ENCODE measurements around the gene FGF4.

The FGF4 gene

DNA sequence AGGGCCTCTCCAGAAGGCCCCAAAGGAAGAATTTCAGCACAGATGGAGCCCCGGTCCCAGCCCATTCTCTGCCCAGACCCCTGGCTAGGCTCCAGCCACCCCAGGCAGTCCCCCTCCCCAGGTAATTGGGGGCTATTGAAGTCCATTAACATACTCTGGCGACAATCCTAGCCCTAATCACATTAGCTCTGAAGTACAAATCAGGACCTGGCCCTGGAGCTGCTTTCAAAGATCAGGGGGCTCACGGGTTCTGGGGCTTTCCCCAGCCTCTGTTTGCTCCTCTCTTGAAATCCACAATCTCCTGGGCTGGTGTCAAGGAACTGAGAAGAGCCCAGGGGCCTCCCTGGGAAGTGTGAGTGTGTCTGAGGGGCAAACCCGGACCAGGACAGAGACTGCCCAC lies 22.3 kb downstream of the FGF4 start:
- TF ChIP-seq, protein P1, sequence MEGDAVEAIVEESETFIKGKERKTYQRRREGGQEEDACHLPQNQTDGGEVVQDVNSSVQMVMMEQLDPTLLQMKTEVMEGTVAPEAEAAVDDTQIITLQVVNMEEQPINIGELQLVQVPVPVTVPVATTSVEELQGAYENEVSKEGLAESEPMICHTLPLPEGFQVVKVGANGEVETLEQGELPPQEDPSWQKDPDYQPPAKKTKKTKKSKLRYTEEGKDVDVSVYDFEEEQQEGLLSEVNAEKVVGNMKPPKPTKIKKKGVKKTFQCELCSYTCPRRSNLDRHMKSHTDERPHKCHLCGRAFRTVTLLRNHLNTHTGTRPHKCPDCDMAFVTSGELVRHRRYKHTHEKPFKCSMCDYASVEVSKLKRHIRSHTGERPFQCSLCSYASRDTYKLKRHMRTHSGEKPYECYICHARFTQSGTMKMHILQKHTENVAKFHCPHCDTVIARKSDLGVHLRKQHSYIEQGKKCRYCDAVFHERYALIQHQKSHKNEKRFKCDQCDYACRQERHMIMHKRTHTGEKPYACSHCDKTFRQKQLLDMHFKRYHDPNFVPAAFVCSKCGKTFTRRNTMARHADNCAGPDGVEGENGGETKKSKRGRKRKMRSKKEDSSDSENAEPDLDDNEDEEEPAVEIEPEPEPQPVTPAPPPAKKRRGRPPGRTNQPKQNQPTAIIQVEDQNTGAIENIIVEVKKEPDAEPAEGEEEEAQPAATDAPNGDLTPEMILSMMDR (IDR thresholded peaks at IDR 0.05; ENCODE audit: low read depth, low read length, missing control alignments): no peak
- no peak overlapping the region for H3K4me3 ChIP-seq (ENCODE audit: low read depth, low read length)
- DNase-seq (ENCODE audit: low read depth): no peak

DNA sequence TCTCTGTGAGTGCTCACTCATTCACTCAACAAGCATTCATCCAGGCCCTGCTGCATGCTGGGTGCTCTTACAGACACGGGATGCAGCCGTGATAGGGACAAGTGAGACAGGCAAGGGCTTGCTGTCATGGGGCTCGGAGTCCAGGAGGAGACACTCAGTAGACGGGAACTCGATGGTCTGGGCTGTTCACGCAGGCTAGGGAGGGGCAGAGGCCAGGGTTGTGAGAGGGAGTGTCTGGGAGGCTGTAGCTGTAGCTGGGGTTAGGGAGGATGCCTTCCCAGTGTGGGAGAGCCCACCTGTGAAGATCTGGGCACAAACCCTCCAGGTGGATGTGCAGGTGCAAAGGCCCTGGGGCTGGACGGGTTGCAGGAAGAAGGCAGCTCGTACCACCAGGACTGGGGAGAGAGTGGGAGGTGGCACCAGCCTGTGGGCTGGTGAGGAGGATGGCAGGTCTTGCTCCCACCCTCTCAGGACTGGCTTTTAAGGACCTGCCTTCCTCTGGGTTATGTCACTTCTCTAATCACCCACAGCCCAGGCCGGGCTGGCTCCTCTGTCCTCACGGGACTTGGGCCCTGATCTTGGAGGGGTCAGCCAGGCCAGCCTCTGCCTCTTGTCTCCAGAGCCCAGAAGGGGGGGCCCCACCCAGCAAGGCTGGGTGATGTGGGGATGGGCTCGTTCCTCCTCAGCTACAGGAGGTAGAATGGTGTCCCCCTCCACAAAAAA lies 24.1 kb downstream of the FGF4 start:
- TF ChIP-seq, protein P1 (IDR thresholded peaks at IDR 0.05; ENCODE audit: low read depth, low read length, missing control alignments): no peak
- H3K4me3 ChIP-seq (ENCODE audit: low read depth, low read length): no peak overlapping the region
- DNase-seq (ENCODE audit: low read depth): no peak

DNA sequence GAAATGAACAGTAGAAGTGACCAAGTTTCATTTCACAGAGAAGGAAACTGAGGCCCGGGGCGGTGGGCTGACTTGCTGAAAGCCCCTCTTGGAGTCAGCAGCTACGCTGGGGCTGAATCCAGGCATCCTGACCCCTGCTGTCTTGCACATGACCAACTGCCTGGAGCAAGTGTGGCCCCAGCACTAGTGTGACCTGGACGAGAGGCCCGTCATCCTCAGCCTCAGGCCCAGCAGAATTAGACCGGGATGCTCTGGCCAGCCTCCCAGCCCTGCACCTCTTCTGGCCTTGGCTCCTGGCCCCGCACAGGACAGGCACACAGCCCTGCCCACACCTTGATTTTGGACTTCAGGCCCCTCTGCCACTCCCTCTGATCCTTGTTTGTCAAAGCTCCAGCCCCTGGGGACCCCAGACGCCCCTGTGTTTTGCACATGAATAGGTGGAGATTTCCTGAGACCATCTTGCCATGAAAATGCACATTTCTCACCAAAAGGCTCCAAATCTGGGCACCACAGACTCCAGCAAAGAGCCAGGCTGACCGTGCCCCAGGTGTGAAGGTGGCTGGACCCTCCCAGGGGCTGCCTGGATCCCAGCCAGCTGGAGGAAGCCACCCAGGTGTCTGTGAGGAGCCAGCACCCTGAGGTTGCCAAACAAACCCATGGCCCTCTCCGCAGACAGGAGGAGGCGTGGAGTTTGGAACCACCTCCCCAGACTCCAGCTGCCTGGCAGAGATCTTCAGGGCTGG lies 24.9 kb downstream of the FGF4 start:
- H3K4me3 ChIP-seq (ENCODE audit: low read depth, low read length): no peak overlapping the region
- no peak for DNase-seq (ENCODE audit: low read depth)
- TF ChIP-seq, protein P1 (IDR thresholded peaks at IDR 0.05; ENCODE audit: low read depth, low read length, missing control alignments): no peak

DNA sequence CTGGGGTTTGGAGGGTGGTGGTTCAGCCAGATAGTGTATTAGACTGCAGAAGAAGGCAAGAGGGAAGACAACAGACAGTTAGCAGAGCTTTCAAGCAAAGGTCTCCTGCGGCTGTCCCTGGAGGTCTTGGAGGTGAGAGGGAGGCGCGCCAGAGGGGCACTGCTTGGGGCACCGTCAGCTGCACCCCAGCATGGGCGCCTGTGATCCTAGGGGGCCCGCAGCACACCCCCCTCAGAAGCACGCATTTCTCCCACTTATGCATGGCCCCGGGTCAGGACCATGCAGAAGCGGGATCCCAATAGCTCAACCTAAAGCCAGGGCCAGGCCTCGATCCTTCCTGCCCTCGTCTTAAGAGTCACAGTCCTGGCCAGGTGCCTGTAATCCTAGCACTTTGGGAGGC lies 26.5 kb downstream of the FGF4 start:
- no peak for DNase-seq (ENCODE audit: low read depth)
- no peak overlapping the region for H3K4me3 ChIP-seq (ENCODE audit: low read depth, low read length)
- TF ChIP-seq, protein P1 (IDR thresholded peaks at IDR 0.05; ENCODE audit: low read depth, low read length, missing control alignments): no peak

DNA sequence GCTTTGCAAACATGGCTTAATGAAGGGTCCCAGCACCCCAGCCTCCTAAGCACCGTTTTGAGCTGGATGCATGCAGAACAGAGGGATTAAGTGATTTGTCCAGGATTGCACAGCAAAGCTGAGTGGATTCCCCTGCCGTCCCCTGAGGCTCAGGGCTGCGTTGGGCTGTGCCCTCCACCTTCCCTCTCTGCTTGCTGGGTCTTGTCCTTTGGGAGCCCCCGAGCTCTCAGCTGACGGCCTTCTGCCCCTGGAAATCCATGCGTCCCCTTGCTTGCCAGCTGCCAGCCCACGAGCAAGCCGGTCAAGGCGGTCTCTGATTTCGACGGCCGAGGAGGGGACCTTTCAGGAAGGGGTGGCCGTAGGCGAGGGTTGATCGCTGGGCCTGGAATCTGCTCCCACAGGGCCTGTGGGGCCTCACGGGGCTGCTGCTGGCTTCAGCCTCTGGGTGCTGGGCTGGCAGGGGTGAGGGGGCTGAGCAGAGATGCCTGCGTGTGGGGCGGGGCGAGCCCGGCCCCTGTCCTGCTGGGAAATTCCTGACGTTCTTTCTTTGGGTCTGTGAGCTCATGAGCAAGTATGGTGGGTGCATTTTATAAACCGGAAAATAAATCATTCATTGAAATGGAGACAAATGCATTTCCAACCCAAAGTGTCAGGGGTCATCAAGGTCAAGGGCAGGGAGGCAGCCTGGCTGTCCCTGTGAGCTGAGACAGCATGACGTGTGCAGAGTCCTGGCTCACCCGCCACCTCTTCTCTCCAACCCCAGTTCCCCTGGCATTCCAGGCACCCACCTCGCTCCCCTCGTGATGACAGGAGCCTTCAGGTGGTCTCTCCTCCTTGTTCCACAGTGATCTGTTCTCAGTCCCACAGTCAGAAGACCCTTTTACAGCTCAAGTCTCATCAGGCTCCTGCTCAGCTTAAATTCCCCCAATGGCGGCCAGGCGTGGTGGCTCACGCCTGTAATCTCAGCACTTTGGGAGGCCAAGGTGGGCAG lies 28.1 kb downstream of the FGF4 start:
- no peak overlapping the region for H3K4me3 ChIP-seq (ENCODE audit: low read depth, low read length)
- DNase-seq (ENCODE audit: low read depth): no peak
- TF ChIP-seq, protein P1 (IDR thresholded peaks at IDR 0.05; ENCODE audit: low read depth, low read length, missing control alignments): no peak

DNA sequence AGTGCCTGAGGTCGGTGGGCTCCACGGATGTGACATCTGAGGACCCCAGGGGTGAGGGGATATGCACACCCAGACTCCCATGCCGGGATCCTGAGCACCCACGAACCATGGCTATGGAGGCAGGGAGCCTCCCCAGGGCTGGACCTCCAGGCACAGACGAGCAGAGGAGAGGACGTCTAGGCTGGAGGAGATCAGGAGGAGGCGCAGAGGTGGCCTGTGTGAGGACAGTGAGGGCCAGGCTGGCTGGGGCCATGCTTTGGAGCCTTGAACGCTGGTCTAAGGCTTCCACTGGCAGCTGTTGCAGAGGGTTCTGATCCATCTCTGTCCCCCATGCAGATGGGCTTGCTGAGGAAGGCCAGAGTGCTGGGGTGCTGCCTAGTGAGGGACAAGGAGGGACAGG lies 29.0 kb downstream of the FGF4 start:
- no peak overlapping the region for H3K4me3 ChIP-seq (ENCODE audit: low read depth, low read length)
- DNase-seq (ENCODE audit: low read depth): no peak
- TF ChIP-seq, protein P1 (IDR thresholded peaks at IDR 0.05; ENCODE audit: low read depth, low read length, missing control alignments): no peak

All from GM12864 (cell line).